GM12878 (cell line): ENCODE measurements around the gene NES. TPM values are rescaled to one million over a fixed set of nuclear protein-coding genes. Genes with fewer than 3 reads are reported as not detected.

ENCODE experiments used
- ATAC-seq: fragments of 200-7000 bp; cut with Tn5 transposase; 3 replicates; pipeline ENCODE4 v1.9.1; 2020; ENCODE audit warnings: mild to moderate bottlenecking, moderate library complexity
- BruUV-seq: library from RNA; stranded (reverse); fragments of 400-500 nt; replicated peaks from 2 replicates; lab custom pipeline; 2021; lab: Mats Ljungman, UMichigan
- CTCF ChIA-PET: fragments of 300-600 bp; sonication (Branson Sonifier 250); formaldehyde crosslinking; extraction: SDS; loops from one replicate; lab custom pipeline; 2021; ENCODE audit warnings: inconsistent platforms; lab: Yijun Ruan, JAX
- POLR2A ChIA-PET: fragments of 350-600 bp; formaldehyde crosslinking; extraction: SDS; loops from one replicate; lab custom pipeline; 2021; ENCODE audit warnings: inconsistent platforms; lab: Charles Lee
- RAD21 ChIA-PET: fragments of 300-600 bp; sonication (Branson Sonifier 250); formaldehyde crosslinking; loops from one replicate; lab custom pipeline; 2023; ENCODE audit warnings: antibody characterized with exemption; ENCODE audit not compliant: unreplicated experiment; lab: Charles Lee
- SMC1A ChIA-PET: fragments of 300-600 bp; sonication (Branson Sonifier 250); formaldehyde crosslinking; loops from one replicate; lab custom pipeline; 2023; ENCODE audit not compliant: unreplicated experiment, uncharacterized antibody; lab: Charles Lee
- DNase-seq: peaks from one replicate; pipeline ENCODE4 v3.0.0-alpha.2; 2011; ENCODE audit warnings: low read depth, low spot score
- FAIRE-seq: peaks from 3 replicates; lab custom pipeline; 2011; peaks lifted over from hg19 to GRCh38; lab: Jason Lieb, UNC
- H2AFZ ChIP-seq: 2 replicates; pipeline ENCODE4 v1.6.0; 2011; ENCODE audit warnings: low read depth, low read length, control low read depth; ENCODE audit not compliant: control insufficient read depth
- H3K27ac ChIP-seq: 2 replicates; pipeline ENCODE4 v1.5.1; 2011; ENCODE audit warnings: control low read depth; ENCODE audit not compliant: control insufficient read depth, insufficient read depth
- H3K27me3 ChIP-seq, 2 experiments: replicated peaks in 1 of 2; 2 replicates each; pipeline versions ENCODE4 v1.6.0 to v1.6.1; 2011; ENCODE audit warnings: low read length in 1 of 2; ENCODE audit not compliant: control insufficient read depth in 2 of 2, insufficient read depth in 2 of 2
- H3K36me3 ChIP-seq, 2 experiments: 2 replicates each; pipeline ENCODE4 v1.5.1; 2011; ENCODE audit warnings: low read length in 1 of 2; ENCODE audit not compliant: control insufficient read depth in 2 of 2, insufficient read depth in 2 of 2
- H3K4me1 ChIP-seq: 2 replicates; pipeline ENCODE4 v1.6.1; 2011; ENCODE audit warnings: mild to moderate bottlenecking, low read length, moderate library complexity, mixed read lengths; ENCODE audit not compliant: control insufficient read depth, insufficient read depth
- H3K4me2 ChIP-seq: 2 replicates; pipeline ENCODE4 v1.6.0; 2011; ENCODE audit warnings: control low read depth; ENCODE audit not compliant: control insufficient read depth, insufficient read depth
- H3K4me3 ChIP-seq: fragments of 200-600 bp; sonication (generic); 2 replicates; pipeline ENCODE4 v1.5.1; 2016
- H3K79me2 ChIP-seq: 2 replicates; pipeline ENCODE4 v1.6.0; 2011; ENCODE audit warnings: low read length; ENCODE audit not compliant: control insufficient read depth, insufficient read depth
- H3K9ac ChIP-seq: 2 replicates; pipeline ENCODE4 v1.8.0; 2011; ENCODE audit warnings: low read length, control low read depth, mixed read lengths; ENCODE audit not compliant: control insufficient read depth, insufficient read depth
- H3K9me3 ChIP-seq: replicated peaks from 3 replicates; pipeline ENCODE4 v1.5.1; 2011; ENCODE audit warnings: mild to moderate bottlenecking, low read length; ENCODE audit not compliant: control insufficient read depth, insufficient read depth
- H4K20me1 ChIP-seq: 2 replicates; pipeline ENCODE4 v1.6.0; 2011; ENCODE audit not compliant: control insufficient read depth, insufficient read depth
- CBX5 ChIP-seq: sonication (generic); IDR thresholded peaks from 2 replicates; pipeline ENCODE4 v1.6.1; 2016; ENCODE audit warnings: low read depth, moderate library complexity, mild to moderate bottlenecking, inconsistent platforms
- E2F8 ChIP-seq: fragments of 450-650 bp; IDR thresholded peaks from 2 replicates; pipeline ENCODE4 v1.6.1; 2018; ENCODE audit warnings: mild to moderate bottlenecking, low read depth, moderate library complexity; ENCODE audit not compliant: partially characterized antibody
- FOXM1 ChIP-seq: IDR thresholded peaks from 2 replicates; pipeline ENCODE4 v1.6.1; 2012; ENCODE audit warnings: low read depth, mild to moderate bottlenecking, inconsistent platforms, low read length, moderate library complexity
- MAX ChIP-seq: IDR thresholded peaks from 2 replicates; pipeline ENCODE4 v1.6.1; 2012; ENCODE audit warnings: low read depth, low read length, improper control_type of control experiment
- NRF1 ChIP-seq: conservative IDR thresholded peaks from 2 replicates; pipeline ENCODE4 v1.6.1; 2011; ENCODE audit warnings: mild to moderate bottlenecking, low read depth, low read length, improper control_type of control experiment
- SKIL ChIP-seq: fragments of 450-650 bp; IDR thresholded peaks from 2 replicates; pipeline ENCODE4 v1.6.1; 2017; ENCODE audit warnings: mild to moderate bottlenecking, low read depth, inconsistent platforms; ENCODE audit not compliant: poor library complexity, severe bottlenecking
- SRF ChIP-seq, 2 experiments: IDR thresholded peaks; 2 replicates each; pipeline ENCODE4 v1.6.1; 2011; ENCODE audit warnings: low read depth in 2 of 2, low read length in 2 of 2, mild to moderate bottlenecking in 1 of 2, moderate library complexity in 1 of 2
- STAT1 ChIP-seq: fragments of 450-650 bp; conservative IDR thresholded peaks from 2 replicates; pipeline ENCODE4 v1.6.1; 2014; ENCODE audit warnings: antibody characterized with exemption, mild to moderate bottlenecking
- TCF3 ChIP-seq: IDR thresholded peaks from 2 replicates; pipeline ENCODE4 v1.6.1; 2012; ENCODE audit warnings: low read depth, mild to moderate bottlenecking, low read length, borderline replicate concordance; ENCODE audit not compliant: insufficient read depth
- USF1 ChIP-seq: IDR thresholded peaks from 2 replicates; pipeline ENCODE4 v1.6.1; 2011; ENCODE audit warnings: borderline replicate concordance, low read depth, mild to moderate bottlenecking, moderate library complexity, mixed read lengths, low read length; ENCODE audit not compliant: insufficient read depth; ENCODE audit errors: extremely low read length
- ZBTB4 ChIP-seq: fragments of 450-650 bp; formaldehyde crosslinking; IDR thresholded peaks from 2 replicates; pipeline ENCODE4 v1.4.0; 2022; ENCODE audit warnings: mild to moderate bottlenecking, moderate library complexity
- WGBS: methylation state at CpG from one replicate; pipeline ENCODE4 v1.1.6; 2016; ENCODE audit warnings: low lambda C conversion rate; ENCODE audit not compliant: insufficient replicate concordance, insufficient coverage; ENCODE audit errors: missing lambda C conversion rate; 5-methylcytosine and 5-hydroxymethylcytosine counted together
- in situ Hi-C: fragments of 300-500 bp; cut with MboI; formaldehyde crosslinking; loops from 9 replicates; pipeline ENCODE4 v1.14.3; 2018; ENCODE audit warnings: mixed read lengths
- intact Hi-C: fragments of 100-400 bp; cut with micrococcal nuclease; formaldehyde crosslinking; loops from one replicate; pipeline ENCODE4 v1.14.2; 2022; ENCODE audit not compliant: unreplicated experiment
- polyA plus RNA-seq, 11 experiments: library from polyadenylated mRNA; depleted of rRNA in 4 of 11; unstranded in 6 of 11; stranded (reverse) in 5 of 11; fragments of >200 nt; fragmentation: Nextera tagmentation in 4 of 11; fragmentation: Illumina TruSeq in 1 of 11; extraction: Ambion mirVana in 4 of 11; extraction: Trizol in 1 of 11; gene quantifications; 1 replicate in 1 of 11; 2 replicates in 10 of 11; pipeline versions ENCODE4 v1.2.1 to v1.2.3, GENCODE V29; 2011 to 2016; ENCODE audit warnings: inconsistent platforms in 2 of 11, missing spikeins in 2 of 11, low read depth in 1 of 11
- total RNA-seq, 4 experiments: library from RNA; depleted of rRNA in 3 of 4; stranded (reverse); fragments of >200 nt in 3 of 4; fragmentation: Illumina TruSeq in 1 of 4; extraction: Trizol in 1 of 4; gene quantifications; 2 replicates each; pipeline versions ENCODE4 v1.2.1 to v1.2.3, GENCODE V29; 2013 to 2021

The NES gene
- total and polyA plus RNA-seq, 10 of the 15 experiments (the other 5 are each of a cell fraction or from before 2014, with no cell fraction given), result under 0.01 to 0.15 (median 0.02) TPM; not detected in 4

- ChIA-PET CTCF (interaction anchor here (0.7 to 2.8 kb wide), 8 partner anchors 10 to 442 kb away, joined by 3 to 17 read pairs (median 4); no protein-coding TSS in a partner anchor), RAD21 (no interaction called here), POLR2A (interaction anchor here (0.6 to 0.7 kb wide), 2 partner anchors 9 to 70 kb away, joined by 3 to 4 read pairs; no protein-coding TSS in a partner anchor), SMC1A (interaction anchor here (1.9 kb wide), 1 partner anchor 22 kb away, joined by 5 read pairs; no protein-coding TSS in a partner anchor)
- H3K4me2 ChIP-seq, result no peak overlapping the region
- H3K9ac ChIP-seq, result no peak overlapping the region
- no peaks in the 10 kb centered on the region for H3K79me2 ChIP-seq
- TF ChIP-seq TCF3, result no peak
- TF ChIP-seq SKIL, result no peak
- no peak for TF ChIP-seq MAX
- no peak for TF ChIP-seq STAT1
- no peak for TF ChIP-seq SRF (IDR thresholded peaks at IDR 0.05; ENCODE audit: low read depth in 2 of 2, low read length in 2 of 2)
- no peak for TF ChIP-seq E2F8
- TF ChIP-seq ZBTB4, result no peak
- no peak for TF ChIP-seq FOXM1
- TF ChIP-seq CBX5, result no peak
- no peak for TF ChIP-seq USF1
- TF ChIP-seq NRF1, result no peak
- no peak for DNase-seq
- in situ Hi-C loops, result no loop called here
- H3K27me3 ChIP-seq, result no peaks in the 10 kb centered on the region
- H3K4me1 ChIP-seq, result peaks cover 6% of the 10 kb centered on the region
- no peaks in the 10 kb centered on the region for H3K9me3 ChIP-seq
- H2AFZ ChIP-seq, result no peak overlapping the region
- intact Hi-C loops, result no loop called here
- no peak overlapping the region for H3K4me3 ChIP-seq
- no peaks in the 10 kb centered on the region for H3K36me3 ChIP-seq
- no peak for ATAC-seq
- H3K27ac ChIP-seq, result no peak overlapping the region
- H4K20me1 ChIP-seq, result no peaks in the 10 kb centered on the region; the same call in 1 of the 2 replicates
- no TSS peak for BruUV-seq
- 96% methylated on average over 10 of the region's 10 CpGs for WGBS
- FAIRE-seq, result no peak
Measured at GRCh38 chr1:156648496-156648895, 28.7 kb downstream of the NES start.
